ENCODE measurements around the gene SHC3. TPM values are rescaled to one million over a fixed set of nuclear protein-coding genes. Genes with fewer than 3 reads are reported as not detected.

The SHC3 gene
- polyA plus RNA-seq, 2 donors: 0.19 to 0.35 TPM

GRCh38 chr9:89013660-89014059 is 165.0 kb downstream of the SHC3 start:
- H3K9me3 ChIP-seq (ENCODE audit: control insufficient read depth in 2 of 2, insufficient read depth in 1 of 2, low read depth in 1 of 2, low read length in 1 of 2): no peaks in the 10 kb centered on the region
- H3K27ac ChIP-seq (ENCODE audit: low read depth in 2 of 2, low read length in 1 of 2): no peak overlapping the region
- no peaks in the 10 kb centered on the region for H3K27me3 ChIP-seq (ENCODE audit: control insufficient read depth in 1 of 2, insufficient read depth in 2 of 2, low read length in 2 of 2)
- no peaks in the 10 kb centered on the region for H3K36me3 ChIP-seq (ENCODE audit: control insufficient read depth in 2 of 2, insufficient read depth in 2 of 2, low read length in 1 of 2)
- H3K4me3 ChIP-seq (ENCODE audit: low read depth in 1 of 2, low read length in 2 of 2): no peak overlapping the region
- 77 to 82% methylated on average over 1 of the region's 1 CpG for WGBS, 2 donors
- no peaks in the 10 kb centered on the region for H3K4me1 ChIP-seq (ENCODE audit: control insufficient read depth in 2 of 2, insufficient read depth in 2 of 2, low read length in 1 of 2)

GRCh38 chr9:89012294-89013042 is 166.2 kb downstream of the SHC3 start:
- no peaks in the 10 kb centered on the region for H3K36me3 ChIP-seq (ENCODE audit: control insufficient read depth in 2 of 2, insufficient read depth in 2 of 2, low read length in 1 of 2)
- no peaks in the 10 kb centered on the region for H3K27me3 ChIP-seq (ENCODE audit: control insufficient read depth in 1 of 2, insufficient read depth in 2 of 2, low read length in 2 of 2)
- H3K4me1 ChIP-seq (ENCODE audit: control insufficient read depth in 2 of 2, insufficient read depth in 2 of 2, low read length in 1 of 2): no peaks in the 10 kb centered on the region
- no peak overlapping the region for H3K27ac ChIP-seq (ENCODE audit: low read depth in 2 of 2, low read length in 1 of 2)
- WGBS, 2 donors: 82 to 87% methylated on average over 13 of the region's 13 CpGs
- no peak overlapping the region for H3K4me3 ChIP-seq (ENCODE audit: low read depth in 1 of 2, low read length in 2 of 2)
- no peaks in the 10 kb centered on the region for H3K9me3 ChIP-seq (ENCODE audit: control insufficient read depth in 2 of 2, insufficient read depth in 1 of 2, low read depth in 1 of 2, low read length in 1 of 2)

GRCh38 chr9:89011683-89012082 is 166.9 kb downstream of the SHC3 start:
- Histone ChIP-seq H3K27ac (ENCODE audit: low read depth in 2 of 2, low read length in 1 of 2) (no peak overlapping the region), H3K36me3 (ENCODE audit: control insufficient read depth in 2 of 2, insufficient read depth in 2 of 2, low read length in 1 of 2) (no peaks in the 10 kb centered on the region), H3K9me3 (ENCODE audit: control insufficient read depth in 2 of 2, insufficient read depth in 1 of 2, low read depth in 1 of 2, low read length in 1 of 2) (no peaks in the 10 kb centered on the region), H3K27me3 (ENCODE audit: control insufficient read depth in 1 of 2, insufficient read depth in 2 of 2, low read length in 2 of 2) (no peaks in the 10 kb centered on the region), H3K4me1 (ENCODE audit: control insufficient read depth in 2 of 2, insufficient read depth in 2 of 2, low read length in 1 of 2) (no peaks in the 10 kb centered on the region), H3K4me3 (ENCODE audit: low read depth in 1 of 2, low read length in 2 of 2) (no peak overlapping the region)
- 85 to 93% methylated on average over 2 of the region's 2 CpGs for WGBS, 2 donors

DNA sequence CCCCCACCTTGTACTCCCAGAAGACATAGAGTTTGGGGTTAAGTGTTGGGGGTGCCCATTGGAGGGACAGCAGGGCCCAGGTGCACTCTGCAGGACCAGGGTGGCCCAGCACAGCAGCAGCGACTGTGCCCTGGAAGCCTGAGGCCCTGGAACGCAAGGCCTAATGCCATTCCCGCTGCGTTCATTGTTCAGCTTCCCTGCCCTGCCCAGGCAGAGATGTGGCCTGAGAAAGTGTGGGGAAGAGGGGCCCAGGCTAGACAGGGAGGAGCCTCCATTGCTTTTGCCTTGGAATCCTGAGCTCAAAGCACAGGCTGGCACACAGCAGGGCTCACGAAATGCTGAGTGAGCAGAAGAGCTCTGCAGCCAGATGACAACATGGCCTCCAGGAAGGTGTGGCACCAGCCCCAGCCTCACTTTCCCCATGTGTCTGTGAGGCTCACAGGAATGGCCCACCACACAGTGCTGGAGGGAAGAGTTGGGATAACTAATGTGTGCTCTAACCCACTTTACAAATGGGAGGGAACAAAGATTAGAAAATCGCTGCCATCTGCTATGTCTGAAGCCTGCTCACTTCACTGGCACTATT is 168.0 kb downstream of the SHC3 start:
- 77 to 78% methylated on average over 6 of the region's 6 CpGs for WGBS, 2 donors
- Histone ChIP-seq H3K27ac (ENCODE audit: low read depth in 2 of 2, low read length in 1 of 2) (no peak overlapping the region), H3K9me3 (ENCODE audit: control insufficient read depth in 2 of 2, insufficient read depth in 1 of 2, low read depth in 1 of 2, low read length in 1 of 2) (no peaks in the 10 kb centered on the region), H3K4me3 (ENCODE audit: low read depth in 1 of 2, low read length in 2 of 2) (no peak overlapping the region), H3K4me1 (ENCODE audit: control insufficient read depth in 2 of 2, insufficient read depth in 2 of 2, low read length in 1 of 2) (no peaks in the 10 kb centered on the region), H3K27me3 (ENCODE audit: control insufficient read depth in 1 of 2, insufficient read depth in 2 of 2, low read length in 2 of 2) (no peaks in the 10 kb centered on the region), H3K36me3 (ENCODE audit: control insufficient read depth in 2 of 2, insufficient read depth in 2 of 2, low read length in 1 of 2) (no peaks in the 10 kb centered on the region)

- H3K27me3 ChIP-seq (ENCODE audit: control insufficient read depth in 1 of 2, insufficient read depth in 2 of 2, low read length in 2 of 2): no peaks in the 10 kb centered on the region
- 76 to 78% methylated on average over 10 of the region's 10 CpGs for WGBS, 2 donors
- no peak overlapping the region for H3K4me3 ChIP-seq (ENCODE audit: low read depth in 1 of 2, low read length in 2 of 2)
- no peaks in the 10 kb centered on the region for H3K9me3 ChIP-seq (ENCODE audit: control insufficient read depth in 2 of 2, insufficient read depth in 1 of 2, low read depth in 1 of 2, low read length in 1 of 2)
- no peak overlapping the region for H3K27ac ChIP-seq (ENCODE audit: low read depth in 2 of 2, low read length in 1 of 2)
- H3K36me3 ChIP-seq (ENCODE audit: control insufficient read depth in 2 of 2, insufficient read depth in 2 of 2, low read length in 1 of 2): no peaks in the 10 kb centered on the region
- no peaks in the 10 kb centered on the region for H3K4me1 ChIP-seq (ENCODE audit: control insufficient read depth in 2 of 2, insufficient read depth in 2 of 2, low read length in 1 of 2)
Measured at GRCh38 chr9:89010056-89010455, 168.6 kb downstream of the SHC3 start.

- H3K27me3 ChIP-seq (ENCODE audit: control insufficient read depth in 1 of 2, insufficient read depth in 2 of 2, low read length in 2 of 2): no peaks in the 10 kb centered on the region
- no peaks in the 10 kb centered on the region for H3K9me3 ChIP-seq (ENCODE audit: control insufficient read depth in 2 of 2, insufficient read depth in 1 of 2, low read depth in 1 of 2, low read length in 1 of 2)
- no peak overlapping the region for H3K4me3 ChIP-seq (ENCODE audit: low read depth in 1 of 2, low read length in 2 of 2)
- H3K36me3 ChIP-seq (ENCODE audit: control insufficient read depth in 2 of 2, insufficient read depth in 2 of 2, low read length in 1 of 2): no peaks in the 10 kb centered on the region
- no peaks in the 10 kb centered on the region for H3K4me1 ChIP-seq (ENCODE audit: control insufficient read depth in 2 of 2, insufficient read depth in 2 of 2, low read length in 1 of 2)
- 87 to 95% methylated on average over 9 of the region's 9 CpGs for WGBS, 2 donors
- H3K27ac ChIP-seq (ENCODE audit: low read depth in 2 of 2, low read length in 1 of 2): no peak overlapping the region
Measured at GRCh38 chr9:89009546-89009840, 169.1 kb downstream of the SHC3 start.

DNA sequence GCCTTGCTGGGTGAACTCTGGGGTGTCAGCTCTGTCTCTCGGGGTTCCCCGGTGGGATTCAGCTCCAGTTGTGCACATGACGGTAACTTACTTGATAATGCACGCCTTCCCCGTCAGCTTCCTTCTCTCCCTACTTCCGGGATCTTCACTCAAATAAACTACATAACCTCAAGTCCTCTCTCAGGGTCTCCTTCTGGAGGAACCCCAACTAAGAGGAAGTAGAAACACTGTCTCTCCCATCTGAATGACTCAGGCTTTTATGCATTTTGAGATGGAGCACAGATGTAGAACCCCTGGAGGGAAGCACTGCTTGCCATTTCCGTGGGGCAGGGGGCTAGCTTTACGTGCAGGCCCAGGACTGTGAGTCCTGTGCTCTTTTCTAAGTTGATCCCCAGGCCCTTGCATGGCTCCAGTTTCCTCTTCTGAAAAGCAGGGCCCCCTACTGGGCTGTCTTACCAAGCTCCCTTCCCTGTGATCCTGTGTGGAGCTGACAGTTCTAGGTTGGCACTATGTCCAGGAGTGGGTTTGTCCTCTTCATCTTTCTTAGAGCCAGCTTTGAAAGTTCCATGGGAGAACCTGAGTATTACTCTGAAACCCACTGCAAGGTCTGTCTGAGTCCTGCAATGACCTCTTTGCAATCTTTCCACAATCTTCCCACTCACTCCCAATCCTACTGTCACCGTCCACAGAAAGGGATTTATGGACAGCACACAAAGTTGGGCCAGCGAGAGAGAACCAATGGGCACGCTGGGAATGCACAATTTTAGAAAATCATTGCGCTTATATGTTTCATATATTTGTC is 169.7 kb downstream of the SHC3 start:
- H3K36me3 ChIP-seq (ENCODE audit: control insufficient read depth in 2 of 2, insufficient read depth in 2 of 2, low read length in 1 of 2): no peaks in the 10 kb centered on the region
- H3K9me3 ChIP-seq (ENCODE audit: control insufficient read depth in 2 of 2, insufficient read depth in 1 of 2, low read depth in 1 of 2, low read length in 1 of 2): no peaks in the 10 kb centered on the region
- H3K27ac ChIP-seq (ENCODE audit: low read depth in 2 of 2, low read length in 1 of 2): no peak overlapping the region
- WGBS, 2 donors: 81 to 82% methylated on average over 12 of the region's 12 CpGs
- no peaks in the 10 kb centered on the region for H3K4me1 ChIP-seq (ENCODE audit: control insufficient read depth in 2 of 2, insufficient read depth in 2 of 2, low read length in 1 of 2)
- H3K4me3 ChIP-seq (ENCODE audit: low read depth in 1 of 2, low read length in 2 of 2): no peak overlapping the region
- no peaks in the 10 kb centered on the region for H3K27me3 ChIP-seq (ENCODE audit: control insufficient read depth in 1 of 2, insufficient read depth in 2 of 2, low read length in 2 of 2)

- Histone ChIP-seq H3K9me3 (ENCODE audit: control insufficient read depth in 2 of 2, insufficient read depth in 1 of 2, low read depth in 1 of 2, low read length in 1 of 2) (no peaks in the 10 kb centered on the region), H3K36me3 (ENCODE audit: control insufficient read depth in 2 of 2, insufficient read depth in 2 of 2, low read length in 1 of 2) (no peaks in the 10 kb centered on the region), H3K27ac (ENCODE audit: low read depth in 2 of 2, low read length in 1 of 2) (no peak overlapping the region), H3K4me3 (ENCODE audit: low read depth in 1 of 2, low read length in 2 of 2) (no peak overlapping the region), H3K27me3 (ENCODE audit: control insufficient read depth in 1 of 2, insufficient read depth in 2 of 2, low read length in 2 of 2) (no peaks in the 10 kb centered on the region), H3K4me1 (ENCODE audit: control insufficient read depth in 2 of 2, insufficient read depth in 2 of 2, low read length in 1 of 2) (no peaks in the 10 kb centered on the region)
- 82 to 86% methylated on average over 9 of the region's 9 CpGs for WGBS, 2 donors
Measured at GRCh38 chr9:89008055-89008743, 170.4 kb downstream of the SHC3 start.

DNA sequence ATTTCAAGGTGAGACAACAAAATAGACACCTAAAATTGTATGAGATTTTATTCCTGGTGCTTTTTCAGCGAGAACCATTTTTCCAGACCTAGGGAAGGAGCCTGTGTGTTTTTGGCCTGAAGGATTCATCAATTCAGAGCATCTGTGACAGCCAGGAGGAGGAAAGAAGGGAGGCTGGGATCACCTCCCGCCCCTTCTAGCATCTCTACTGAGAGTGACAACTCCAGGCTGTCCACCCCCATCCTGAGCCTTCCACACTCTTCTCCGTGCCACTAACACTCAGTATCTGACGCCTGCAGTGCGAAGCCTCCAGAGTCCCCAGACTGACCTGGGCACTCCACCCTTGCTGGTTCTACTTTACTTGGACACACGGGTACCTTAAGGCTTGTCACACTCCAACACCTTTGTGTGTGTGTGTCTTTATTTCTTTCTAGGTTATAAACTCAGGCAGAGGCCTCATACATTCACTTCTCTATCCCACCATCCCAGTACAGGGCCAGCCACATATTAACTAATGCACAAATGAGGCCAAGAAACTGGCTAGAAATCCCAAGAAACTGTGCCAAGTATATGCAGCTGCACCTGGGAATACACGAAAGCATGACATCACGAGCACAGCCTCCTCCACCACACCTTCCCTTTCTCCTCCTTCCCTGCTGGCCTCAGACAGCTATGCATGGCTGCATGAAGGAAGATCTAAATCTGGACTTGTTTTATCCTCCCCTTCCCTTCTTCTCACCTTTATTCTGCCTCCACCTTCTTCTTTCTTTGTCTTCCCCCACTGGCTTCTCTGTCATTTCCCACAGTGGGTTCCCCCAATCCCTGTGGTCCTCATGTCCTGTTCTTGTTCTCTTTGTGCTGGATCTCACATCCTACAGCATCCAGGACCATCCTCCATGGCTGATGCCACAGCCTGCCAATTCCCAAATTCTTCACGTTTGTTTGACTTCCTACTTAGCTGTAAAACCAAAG is 171.3 kb downstream of the SHC3 start:
- 65 to 76% methylated on average over 9 of the region's 9 CpGs for WGBS, 2 donors
- Histone ChIP-seq H3K4me3 (ENCODE audit: low read depth in 1 of 2, low read length in 2 of 2) (no peak overlapping the region), H3K27ac (ENCODE audit: low read depth in 2 of 2, low read length in 1 of 2) (no peak overlapping the region), H3K36me3 (ENCODE audit: control insufficient read depth in 2 of 2, insufficient read depth in 2 of 2, low read length in 1 of 2) (no peaks in the 10 kb centered on the region), H3K27me3 (ENCODE audit: control insufficient read depth in 1 of 2, insufficient read depth in 2 of 2, low read length in 2 of 2) (no peaks in the 10 kb centered on the region), H3K9me3 (ENCODE audit: control insufficient read depth in 2 of 2, insufficient read depth in 1 of 2, low read depth in 1 of 2, low read length in 1 of 2) (no peaks in the 10 kb centered on the region), H3K4me1 (ENCODE audit: control insufficient read depth in 2 of 2, insufficient read depth in 2 of 2, low read length in 1 of 2) (no peaks in the 10 kb centered on the region)

Data from esophagus (tissue), 2 donors.